Lower leg skin (tissue), 3 donors: ENCODE results near the gene ANAPC2.

Experiments used
- POLR2A ChIP-seq, 2 donors: fragments of 450-650 bp; IDR thresholded peaks; one replicate each; pipeline ENCODE4 v1.6.1; 2016 to 2017; ENCODE audit warnings: antibody characterized with exemption in 2 of 2, mild to moderate bottlenecking in 1 of 2, moderate library complexity in 1 of 2
- TF ChIP-seq, protein P1 (sequence below), 3 donors: fragments of 450-650 bp; IDR thresholded peaks; one replicate each; pipeline ENCODE4 v1.5.1; 2016; ENCODE audit warnings: antibody characterized with exemption in 3 of 3, mild to moderate bottlenecking in 3 of 3, moderate library complexity in 2 of 3

DNA sequence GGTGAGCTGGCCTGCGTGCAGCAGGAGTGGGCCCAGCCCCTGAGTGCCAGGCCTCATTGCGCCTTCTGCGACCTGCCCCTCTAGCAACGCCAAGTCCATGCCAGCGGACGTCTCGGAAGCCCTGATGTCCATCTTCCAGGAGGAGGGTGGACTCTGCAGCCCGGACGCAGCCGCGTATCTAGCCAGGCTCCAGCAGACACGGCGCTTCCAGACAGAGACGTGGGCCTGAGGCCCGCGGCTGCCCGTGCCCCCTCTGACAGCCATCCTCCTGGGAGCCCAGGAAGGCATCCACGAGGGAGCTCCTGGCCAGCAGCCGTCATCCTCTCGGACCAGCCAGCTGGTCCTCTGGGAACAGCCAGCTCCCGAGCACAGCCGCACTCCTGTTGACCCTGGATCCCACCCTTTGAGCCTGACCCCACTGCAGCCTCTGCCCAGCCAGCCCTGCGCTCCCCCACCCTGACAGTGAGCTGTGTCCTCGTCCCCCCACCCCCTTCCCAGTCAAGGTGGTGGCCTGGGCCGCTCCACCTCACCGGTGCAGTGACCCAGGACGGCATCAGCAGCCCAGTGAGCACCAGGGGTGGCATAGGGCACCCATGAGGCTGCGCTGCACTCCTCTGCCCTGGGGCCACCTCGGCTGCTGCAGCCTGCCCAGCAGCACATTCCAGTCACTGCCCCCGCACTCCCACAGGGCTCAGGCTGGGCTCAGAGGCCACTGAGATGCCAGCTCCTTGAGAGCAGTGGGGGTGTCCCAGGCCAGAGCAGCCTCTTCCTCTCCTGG lies 28.0 kb upstream of the ANAPC2 start:
- TF ChIP-seq POLR2A (IDR thresholded peaks at IDR 0.05), result no peak
- TF ChIP-seq, protein P1, sequence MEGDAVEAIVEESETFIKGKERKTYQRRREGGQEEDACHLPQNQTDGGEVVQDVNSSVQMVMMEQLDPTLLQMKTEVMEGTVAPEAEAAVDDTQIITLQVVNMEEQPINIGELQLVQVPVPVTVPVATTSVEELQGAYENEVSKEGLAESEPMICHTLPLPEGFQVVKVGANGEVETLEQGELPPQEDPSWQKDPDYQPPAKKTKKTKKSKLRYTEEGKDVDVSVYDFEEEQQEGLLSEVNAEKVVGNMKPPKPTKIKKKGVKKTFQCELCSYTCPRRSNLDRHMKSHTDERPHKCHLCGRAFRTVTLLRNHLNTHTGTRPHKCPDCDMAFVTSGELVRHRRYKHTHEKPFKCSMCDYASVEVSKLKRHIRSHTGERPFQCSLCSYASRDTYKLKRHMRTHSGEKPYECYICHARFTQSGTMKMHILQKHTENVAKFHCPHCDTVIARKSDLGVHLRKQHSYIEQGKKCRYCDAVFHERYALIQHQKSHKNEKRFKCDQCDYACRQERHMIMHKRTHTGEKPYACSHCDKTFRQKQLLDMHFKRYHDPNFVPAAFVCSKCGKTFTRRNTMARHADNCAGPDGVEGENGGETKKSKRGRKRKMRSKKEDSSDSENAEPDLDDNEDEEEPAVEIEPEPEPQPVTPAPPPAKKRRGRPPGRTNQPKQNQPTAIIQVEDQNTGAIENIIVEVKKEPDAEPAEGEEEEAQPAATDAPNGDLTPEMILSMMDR (IDR thresholded peaks at IDR 0.05), result no peak
